ENCODE results near the gene ZDHHC5.

DNA sequence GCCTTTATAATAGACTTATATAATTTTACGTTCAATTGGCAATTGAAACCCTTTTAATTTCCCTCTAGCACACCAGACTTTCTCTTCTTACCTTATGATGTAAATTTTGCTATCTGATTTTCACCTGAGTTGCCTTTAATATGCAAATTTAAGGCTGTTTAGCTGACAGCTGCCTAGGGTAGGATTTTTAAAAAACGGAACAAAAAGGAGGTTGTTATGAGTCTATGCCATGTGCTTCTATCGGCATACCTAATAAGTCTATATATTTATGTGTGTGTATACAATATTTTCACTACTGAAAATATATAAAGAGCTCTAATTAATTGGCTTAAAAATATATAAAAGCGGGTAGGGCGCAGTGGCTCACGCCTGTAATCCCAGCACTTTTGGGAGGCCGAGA, 61.6 kb downstream of the ZDHHC5 start:
- TF ChIP-seq, protein P1, sequence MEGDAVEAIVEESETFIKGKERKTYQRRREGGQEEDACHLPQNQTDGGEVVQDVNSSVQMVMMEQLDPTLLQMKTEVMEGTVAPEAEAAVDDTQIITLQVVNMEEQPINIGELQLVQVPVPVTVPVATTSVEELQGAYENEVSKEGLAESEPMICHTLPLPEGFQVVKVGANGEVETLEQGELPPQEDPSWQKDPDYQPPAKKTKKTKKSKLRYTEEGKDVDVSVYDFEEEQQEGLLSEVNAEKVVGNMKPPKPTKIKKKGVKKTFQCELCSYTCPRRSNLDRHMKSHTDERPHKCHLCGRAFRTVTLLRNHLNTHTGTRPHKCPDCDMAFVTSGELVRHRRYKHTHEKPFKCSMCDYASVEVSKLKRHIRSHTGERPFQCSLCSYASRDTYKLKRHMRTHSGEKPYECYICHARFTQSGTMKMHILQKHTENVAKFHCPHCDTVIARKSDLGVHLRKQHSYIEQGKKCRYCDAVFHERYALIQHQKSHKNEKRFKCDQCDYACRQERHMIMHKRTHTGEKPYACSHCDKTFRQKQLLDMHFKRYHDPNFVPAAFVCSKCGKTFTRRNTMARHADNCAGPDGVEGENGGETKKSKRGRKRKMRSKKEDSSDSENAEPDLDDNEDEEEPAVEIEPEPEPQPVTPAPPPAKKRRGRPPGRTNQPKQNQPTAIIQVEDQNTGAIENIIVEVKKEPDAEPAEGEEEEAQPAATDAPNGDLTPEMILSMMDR (IDR thresholded peaks at IDR 0.05; ENCODE audit: borderline replicate concordance, extremely low read depth, low read length, poor library complexity, severe bottlenecking), result no peak
- TF ChIP-seq EZH2 (IDR thresholded peaks at IDR 0.05; ENCODE audit: borderline replicate concordance, low read depth, low read length, severe bottlenecking), result no peak

Data from DND-41 (cell line).